ENCODE data around the gene IL1RAPL1. TPM values are rescaled to one million over a fixed set of nuclear protein-coding genes. Genes with fewer than 3 reads are reported as not detected.

Gene IL1RAPL1
- total and polyA plus RNA-seq, 9 of the 15 experiments (the other 6 are each of a cell fraction or from before 2014, with no cell fraction given), result 0.04 to 0.07 (median 0.04) TPM; not detected in 6

GRCh38 chrX:29431895-29432294 lies 844.6 kb downstream of the IL1RAPL1 start:
- no peaks in the 10 kb centered on the region for H3K79me2 ChIP-seq (ENCODE audit: control insufficient read depth, insufficient read depth, low read length)
- in situ Hi-C loops (cut with MboI) (no loop called here), intact Hi-C loops (cut with micrococcal nuclease) (no loop called here)
- DNase-seq (ENCODE audit: extremely low read depth in 1 of 4, low spot score in 3 of 4) (no peak), FAIRE-seq (no peak), ATAC-seq (no peak)
- no peak for TF ChIP-seq TFAM (CRISPR knock-in tag; conservative IDR thresholded peaks at IDR 0.05)
- no peak for TF ChIP-seq HDGF (IDR thresholded peaks at IDR 0.05)
- no peak for TF ChIP-seq ZBTB40 (IDR thresholded peaks at IDR 0.05)
- no peak for TF ChIP-seq ZBTB40 (CRISPR knock-in tag; IDR thresholded peaks at IDR 0.05)
- no peak for TF ChIP-seq NCOR1 (IDR thresholded peaks at IDR 0.05)
- no peak for TF ChIP-seq BRF2 (IDR thresholded peaks at IDR 0.05; ENCODE audit: borderline replicate concordance, insufficient read depth, insufficient read length)
- no peak for TF ChIP-seq ILK (tag; IDR thresholded peaks at IDR 0.05; ENCODE audit: borderline replicate concordance, low read depth)
- no peak overlapping the region for H3K4me2 ChIP-seq (ENCODE audit: insufficient read depth, low read length)
- H3K36me3 ChIP-seq (ENCODE audit: control insufficient read depth, insufficient read depth, low read length), result no peaks in the 10 kb centered on the region
- POLR2A ChIA-PET, result no interaction called here
- no peaks in the 10 kb centered on the region; the same call in 1 of the 2 replicates for H3K9me3 ChIP-seq (replicated peaks; ENCODE audit: control insufficient read depth, insufficient read depth, low read depth, low read length)
- BruUV-seq (replicated peaks), result no TSS peak
- no peak overlapping the region for H3K4me3 ChIP-seq
- no peak overlapping the region for H2AFZ ChIP-seq (ENCODE audit: low read depth, low read length)
- no peaks in the 10 kb centered on the region for H4K20me1 ChIP-seq (replicated peaks; ENCODE audit: control insufficient read depth, insufficient read depth, low read length)
- H3K27me3 ChIP-seq (ENCODE audit: control insufficient read depth in 2 of 2, insufficient read depth in 2 of 2, low read length in 2 of 2), result no peaks in the 10 kb centered on the region
- H3K9me1 ChIP-seq (ENCODE audit: control insufficient read depth, insufficient read depth, low read length), result no peaks in the 10 kb centered on the region
- H3K9ac ChIP-seq (ENCODE audit: insufficient read depth in 1 of 2, low read depth in 2 of 2, low read length in 2 of 2), result no peak overlapping the region
- WGBS (ENCODE audit: insufficient coverage, low coverage, missing lambda C conversion rate), result 0% methylated on average over 2 of the region's 2 CpGs
- CTCF ChIA-PET (ENCODE audit: low intra/inter-chr PET ratio), result no interaction called here
- no peaks in the 10 kb centered on the region for H3K4me1 ChIP-seq (replicated peaks in 1 of 2; ENCODE audit: control insufficient read depth in 2 of 2, insufficient read depth in 2 of 2, low read length in 2 of 2)
- H3K27ac ChIP-seq (ENCODE audit: extremely low read depth, low read depth, low read length), result no peak overlapping the region

Data from K562 (cell line).